DOHH2 (cell line): ENCODE results near the gene SLC22A16.

Experiments used
- EZH2phosphoT487 ChIP-seq: fragments of 200-600 bp; sonication (generic); IDR thresholded peaks from 2 replicates; pipeline ENCODE4 v1.6.1; 2017; ENCODE audit warnings: borderline replicate concordance, mild to moderate bottlenecking, antibody characterized with exemption, low read length, moderate library complexity, mixed read lengths
- TF ChIP-seq, protein P1 (sequence below): fragments of 200-600 bp; sonication (generic); IDR thresholded peaks from one replicate; pipeline ENCODE4 v1.5.1; 2014; ENCODE audit warnings: antibody characterized with exemption, mild to moderate bottlenecking, low read depth, low read length; ENCODE audit not compliant: poor library complexity, severe bottlenecking

DNA sequence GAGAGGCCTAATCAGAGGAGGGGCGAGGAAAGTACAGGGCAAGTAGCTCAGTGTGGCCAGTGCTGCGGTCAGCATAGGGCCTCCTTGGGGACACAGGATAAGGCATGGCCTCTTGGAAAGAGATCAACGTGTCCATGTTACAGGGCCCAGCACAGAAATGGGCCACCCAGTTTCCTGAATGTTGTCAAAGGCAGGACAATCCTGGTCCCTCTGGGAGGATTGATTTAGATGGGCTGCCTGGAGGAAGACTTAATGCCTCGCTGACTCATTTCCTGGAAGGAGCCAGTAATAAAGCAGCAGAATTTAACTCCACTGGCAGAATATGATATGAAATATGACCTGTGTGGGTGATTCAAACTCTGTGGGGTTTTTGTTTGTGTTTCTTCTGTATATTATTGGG is 77.6 kb downstream of the SLC22A16 start:
- TF ChIP-seq EZH2phosphoT487, result no peak
- TF ChIP-seq, protein P1, sequence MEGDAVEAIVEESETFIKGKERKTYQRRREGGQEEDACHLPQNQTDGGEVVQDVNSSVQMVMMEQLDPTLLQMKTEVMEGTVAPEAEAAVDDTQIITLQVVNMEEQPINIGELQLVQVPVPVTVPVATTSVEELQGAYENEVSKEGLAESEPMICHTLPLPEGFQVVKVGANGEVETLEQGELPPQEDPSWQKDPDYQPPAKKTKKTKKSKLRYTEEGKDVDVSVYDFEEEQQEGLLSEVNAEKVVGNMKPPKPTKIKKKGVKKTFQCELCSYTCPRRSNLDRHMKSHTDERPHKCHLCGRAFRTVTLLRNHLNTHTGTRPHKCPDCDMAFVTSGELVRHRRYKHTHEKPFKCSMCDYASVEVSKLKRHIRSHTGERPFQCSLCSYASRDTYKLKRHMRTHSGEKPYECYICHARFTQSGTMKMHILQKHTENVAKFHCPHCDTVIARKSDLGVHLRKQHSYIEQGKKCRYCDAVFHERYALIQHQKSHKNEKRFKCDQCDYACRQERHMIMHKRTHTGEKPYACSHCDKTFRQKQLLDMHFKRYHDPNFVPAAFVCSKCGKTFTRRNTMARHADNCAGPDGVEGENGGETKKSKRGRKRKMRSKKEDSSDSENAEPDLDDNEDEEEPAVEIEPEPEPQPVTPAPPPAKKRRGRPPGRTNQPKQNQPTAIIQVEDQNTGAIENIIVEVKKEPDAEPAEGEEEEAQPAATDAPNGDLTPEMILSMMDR, result no peak
